ENCODE data around the gene LHFPL3.

- TF ChIP-seq CTCF (IDR thresholded peaks at IDR 0.05) (no peak), POLR2A (IDR thresholded peaks at IDR 0.05) (no peak)
Observed at GRCh38 chr7:104469166-104469820, 140.9 kb downstream of the LHFPL3 start.

All from adrenal gland (tissue), 5 donors.